ENCODE measurements around the gene COL5A3. TPM values are rescaled to one million over a fixed set of nuclear protein-coding genes. Genes with fewer than 3 reads are reported as not detected.

Gene COL5A3
- total and polyA plus RNA-seq, 2 of the 13 experiments (the other 11 are each of a cell fraction or from before 2014, with no cell fraction given): 0.02 TPM; not detected in 1

DNA sequence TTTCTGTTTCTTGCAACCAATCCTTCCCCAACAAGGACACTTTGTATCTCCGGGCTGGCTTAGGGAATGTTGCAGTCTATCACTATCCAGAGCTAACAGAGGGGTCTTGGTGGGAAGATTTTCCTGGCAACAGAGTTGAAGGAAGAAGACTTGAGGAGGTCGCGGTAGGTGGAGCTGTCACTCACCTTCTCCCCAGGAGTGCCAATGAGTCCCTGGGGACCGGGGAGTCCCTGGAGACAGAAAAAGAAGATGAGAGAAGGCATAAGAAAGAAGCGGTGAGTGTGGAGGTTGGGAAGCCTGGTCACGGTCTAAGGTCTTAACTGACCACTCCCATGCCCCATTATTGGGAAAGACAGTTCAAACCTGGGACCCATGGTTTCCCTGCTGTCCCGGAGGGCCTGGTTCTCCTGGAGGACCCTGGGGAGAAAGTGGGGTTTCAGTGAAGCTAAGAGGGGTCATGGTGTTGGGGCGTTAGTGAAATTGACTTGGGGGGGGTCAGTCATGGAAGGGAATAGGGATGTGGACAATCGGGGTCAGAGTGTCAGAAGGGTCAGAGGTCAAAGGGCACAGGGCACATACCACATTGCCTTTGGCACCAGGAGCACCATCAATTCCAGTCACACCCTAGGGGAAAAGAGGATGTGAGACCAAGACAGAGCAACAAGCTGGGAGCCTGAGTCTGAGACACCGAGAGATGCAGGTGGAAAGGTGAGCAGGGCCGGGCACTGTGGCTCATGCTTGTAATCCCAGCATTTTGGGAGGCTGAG lies 18.7 kb downstream of the COL5A3 start:
- H3K9ac ChIP-seq (ENCODE audit: insufficient read depth, low read depth, low read length): no peak overlapping the region
- H3K4me2 ChIP-seq (ENCODE audit: low read depth, low read length): no peak overlapping the region
- H3K79me2 ChIP-seq (ENCODE audit: insufficient read depth, low read length): no peaks in the 10 kb centered on the region
- 22% methylated on average over 11 of the region's 11 CpGs for WGBS (ENCODE audit: low lambda C conversion rate)
- peaks cover 3 to 13% of the 10 kb centered on the region in 2 experiments; a peak in 2 of 5 replicates for H3K27me3 ChIP-seq (ENCODE audit: control insufficient read depth in 1 of 2, insufficient read depth in 2 of 2, low read length in 2 of 2)
- DNase-seq (ENCODE audit: low spot score) (no peak), FAIRE-seq (no peak), ATAC-seq (no peak)
- no peak overlapping the region for H3K27ac ChIP-seq (ENCODE audit: extremely low read length, insufficient read depth, low read length)
- no peak overlapping the region for H3K4me3 ChIP-seq (replicated peaks in 1 of 3; ENCODE audit: insufficient read depth in 1 of 3, low read depth in 2 of 3, low read length in 3 of 3)
- no peaks in the 10 kb centered on the region for H3K4me1 ChIP-seq (ENCODE audit: insufficient read depth, low read length)
- BruUV-seq (replicated peaks): no TSS peak
- no peaks in the 10 kb centered on the region for H3K36me3 ChIP-seq (replicated peaks in 1 of 2; ENCODE audit: control insufficient read depth in 1 of 2, insufficient read depth in 2 of 2, low read length in 2 of 2)
- H3K9me3 ChIP-seq (ENCODE audit: low read length): no peaks in the 10 kb centered on the region
- ChIA-PET CTCF (ENCODE audit: low intra/inter-chr PET ratio, low total read pairs) (no interaction called here), POLR2A (no interaction called here)
- no peaks in the 10 kb centered on the region for H4K20me1 ChIP-seq (ENCODE audit: insufficient read depth, low read length)
- intact Hi-C loops (cut with micrococcal nuclease; ENCODE audit: unreplicated experiment): no loop called here
- in situ Hi-C loops (cut with HindIII; ENCODE audit: extremely low pct_ligation_motif_present, low pct_unique_long_range_greater_than_20kb): no loop called here
- H2AFZ ChIP-seq (ENCODE audit: low read length): no peak overlapping the region
- TF ChIP-seq ADNP (CRISPR knock-in tag; IDR thresholded peaks at IDR 0.05): no peak
- TF ChIP-seq, protein P1, sequence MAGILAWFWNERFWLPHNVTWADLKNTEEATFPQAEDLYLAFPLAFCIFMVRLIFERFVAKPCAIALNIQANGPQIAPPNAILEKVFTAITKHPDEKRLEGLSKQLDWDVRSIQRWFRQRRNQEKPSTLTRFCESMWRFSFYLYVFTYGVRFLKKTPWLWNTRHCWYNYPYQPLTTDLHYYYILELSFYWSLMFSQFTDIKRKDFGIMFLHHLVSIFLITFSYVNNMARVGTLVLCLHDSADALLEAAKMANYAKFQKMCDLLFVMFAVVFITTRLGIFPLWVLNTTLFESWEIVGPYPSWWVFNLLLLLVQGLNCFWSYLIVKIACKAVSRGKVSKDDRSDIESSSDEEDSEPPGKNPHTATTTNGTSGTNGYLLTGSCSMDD (CRISPR knock-in tag; IDR thresholded peaks at IDR 0.05): no peak
- no peak for TF ChIP-seq KMT2B (CRISPR knock-in tag; IDR thresholded peaks at IDR 0.05)
- TF ChIP-seq SUZ12 (IDR thresholded peaks at IDR 0.05; ENCODE audit: low read depth, low read length): no peak
- TF ChIP-seq FOXP1 (IDR thresholded peaks at IDR 0.05): no peak
- TF ChIP-seq FOXP1 (CRISPR knock-in tag; IDR thresholded peaks at IDR 0.05): no peak
- TF ChIP-seq NFE2L1 (CRISPR knock-in tag; IDR thresholded peaks at IDR 0.05; ENCODE audit: borderline replicate concordance): no peak
- TF ChIP-seq, protein P2, sequence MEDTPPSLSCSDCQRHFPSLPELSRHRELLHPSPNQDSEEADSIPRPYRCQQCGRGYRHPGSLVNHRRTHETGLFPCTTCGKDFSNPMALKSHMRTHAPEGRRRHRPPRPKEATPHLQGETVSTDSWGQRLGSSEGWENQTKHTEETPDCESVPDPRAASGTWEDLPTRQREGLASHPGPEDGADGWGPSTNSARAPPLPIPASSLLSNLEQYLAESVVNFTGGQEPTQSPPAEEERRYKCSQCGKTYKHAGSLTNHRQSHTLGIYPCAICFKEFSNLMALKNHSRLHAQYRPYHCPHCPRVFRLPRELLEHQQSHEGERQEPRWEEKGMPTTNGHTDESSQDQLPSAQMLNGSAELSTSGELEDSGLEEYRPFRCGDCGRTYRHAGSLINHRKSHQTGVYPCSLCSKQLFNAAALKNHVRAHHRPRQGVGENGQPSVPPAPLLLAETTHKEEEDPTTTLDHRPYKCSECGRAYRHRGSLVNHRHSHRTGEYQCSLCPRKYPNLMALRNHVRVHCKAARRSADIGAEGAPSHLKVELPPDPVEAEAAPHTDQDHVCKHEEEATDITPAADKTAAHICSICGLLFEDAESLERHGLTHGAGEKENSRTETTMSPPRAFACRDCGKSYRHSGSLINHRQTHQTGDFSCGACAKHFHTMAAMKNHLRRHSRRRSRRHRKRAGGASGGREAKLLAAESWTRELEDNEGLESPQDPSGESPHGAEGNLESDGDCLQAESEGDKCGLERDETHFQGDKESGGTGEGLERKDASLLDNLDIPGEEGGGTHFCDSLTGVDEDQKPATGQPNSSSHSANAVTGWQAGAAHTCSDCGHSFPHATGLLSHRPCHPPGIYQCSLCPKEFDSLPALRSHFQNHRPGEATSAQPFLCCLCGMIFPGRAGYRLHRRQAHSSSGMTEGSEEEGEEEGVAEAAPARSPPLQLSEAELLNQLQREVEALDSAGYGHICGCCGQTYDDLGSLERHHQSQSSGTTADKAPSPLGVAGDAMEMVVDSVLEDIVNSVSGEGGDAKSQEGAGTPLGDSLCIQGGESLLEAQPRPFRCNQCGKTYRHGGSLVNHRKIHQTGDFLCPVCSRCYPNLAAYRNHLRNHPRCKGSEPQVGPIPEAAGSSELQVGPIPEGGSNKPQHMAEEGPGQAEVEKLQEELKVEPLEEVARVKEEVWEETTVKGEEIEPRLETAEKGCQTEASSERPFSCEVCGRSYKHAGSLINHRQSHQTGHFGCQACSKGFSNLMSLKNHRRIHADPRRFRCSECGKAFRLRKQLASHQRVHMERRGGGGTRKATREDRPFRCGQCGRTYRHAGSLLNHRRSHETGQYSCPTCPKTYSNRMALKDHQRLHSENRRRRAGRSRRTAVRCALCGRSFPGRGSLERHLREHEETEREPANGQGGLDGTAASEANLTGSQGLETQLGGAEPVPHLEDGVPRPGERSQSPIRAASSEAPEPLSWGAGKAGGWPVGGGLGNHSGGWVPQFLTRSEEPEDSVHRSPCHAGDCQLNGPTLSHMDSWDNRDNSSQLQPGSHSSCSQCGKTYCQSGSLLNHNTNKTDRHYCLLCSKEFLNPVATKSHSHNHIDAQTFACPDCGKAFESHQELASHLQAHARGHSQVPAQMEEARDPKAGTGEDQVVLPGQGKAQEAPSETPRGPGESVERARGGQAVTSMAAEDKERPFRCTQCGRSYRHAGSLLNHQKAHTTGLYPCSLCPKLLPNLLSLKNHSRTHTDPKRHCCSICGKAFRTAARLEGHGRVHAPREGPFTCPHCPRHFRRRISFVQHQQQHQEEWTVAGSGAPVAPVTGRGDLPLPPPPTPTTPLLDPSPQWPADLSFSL (CRISPR knock-in tag; IDR thresholded peaks at IDR 0.05): no peak
- no peak for TF ChIP-seq ZNF75D (CRISPR knock-in tag; IDR thresholded peaks at IDR 0.05; ENCODE audit: borderline replicate concordance)
- TF ChIP-seq ZNF776 (CRISPR knock-in tag; IDR thresholded peaks at IDR 0.05): no peak
- TF ChIP-seq MIER3 (CRISPR knock-in tag; IDR thresholded peaks at IDR 0.05; ENCODE audit: borderline replicate concordance): no peak
- no peak for TF ChIP-seq ZNF317 (CRISPR knock-in tag; IDR thresholded peaks at IDR 0.05)
- TF ChIP-seq, protein P3, sequence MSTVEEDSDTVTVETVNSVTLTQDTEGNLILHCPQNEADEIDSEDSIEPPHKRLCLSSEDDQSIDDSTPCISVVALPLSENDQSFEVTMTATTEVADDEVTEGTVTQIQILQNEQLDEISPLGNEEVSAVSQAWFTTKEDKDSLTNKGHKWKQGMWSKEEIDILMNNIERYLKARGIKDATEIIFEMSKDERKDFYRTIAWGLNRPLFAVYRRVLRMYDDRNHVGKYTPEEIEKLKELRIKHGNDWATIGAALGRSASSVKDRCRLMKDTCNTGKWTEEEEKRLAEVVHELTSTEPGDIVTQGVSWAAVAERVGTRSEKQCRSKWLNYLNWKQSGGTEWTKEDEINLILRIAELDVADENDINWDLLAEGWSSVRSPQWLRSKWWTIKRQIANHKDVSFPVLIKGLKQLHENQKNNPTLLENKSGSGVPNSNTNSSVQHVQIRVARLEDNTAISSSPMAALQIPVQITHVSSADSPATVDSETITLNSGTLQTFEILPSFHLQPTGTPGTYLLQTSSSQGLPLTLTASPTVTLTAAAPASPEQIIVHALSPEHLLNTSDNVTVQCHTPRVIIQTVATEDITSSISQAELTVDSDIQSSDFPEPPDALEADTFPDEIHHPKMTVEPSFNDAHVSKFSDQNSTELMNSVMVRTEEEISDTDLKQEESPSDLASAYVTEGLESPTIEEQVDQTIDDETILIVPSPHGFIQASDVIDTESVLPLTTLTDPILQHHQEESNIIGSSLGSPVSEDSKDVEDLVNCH (CRISPR knock-in tag; IDR thresholded peaks at IDR 0.05): no peak
- no peak for TF ChIP-seq EEA1 (CRISPR knock-in tag; IDR thresholded peaks at IDR 0.05; ENCODE audit: borderline replicate concordance)
- TF ChIP-seq KLF16 (CRISPR knock-in tag; IDR thresholded peaks at IDR 0.05): no peak
- TF ChIP-seq HHEX (CRISPR knock-in tag; IDR thresholded peaks at IDR 0.05): no peak
